GM12873 (cell line): ENCODE results near the gene TMEM132A.

Source experiments
- CTCF ChIP-seq: IDR thresholded peaks from 2 replicates; pipeline ENCODE4 v1.5.1; 2012; ENCODE audit warnings: low read depth, mild to moderate bottlenecking, moderate library complexity, low read length, control low read depth; ENCODE audit not compliant: insufficient read depth; ENCODE audit errors: missing control alignments

Gene TMEM132A

GRCh38 chr11:60924110-60924905, at the start of gene TMEM132A:
TSS of gene TMEM132A (plus strand) at chr11:60924460. CDS start at chr11:60924634, 174 bp downstream.
- TF ChIP-seq CTCF = no peak

GRCh38 chr11:60875366-60876167, 48.7 kb upstream of the TMEM132A start:
- no peak for TF ChIP-seq CTCF

- TF ChIP-seq CTCF = no peak
These were observed 48.1 kb upstream of the TMEM132A start for GRCh38 chr11:60876168-60876485.

- TF ChIP-seq CTCF = no peak
These were observed 45.8 kb upstream of the TMEM132A start for GRCh38 chr11:60878245-60879101.

GRCh38 chr11:60879104-60879503, 45.2 kb upstream of the TMEM132A start:
- TF ChIP-seq CTCF = no peak

GRCh38 chr11:60879971-60880588, 44.2 kb upstream of the TMEM132A start:
- no peak for TF ChIP-seq CTCF
